ENCODE results near the gene PIGU.

- TF ChIP-seq CTCF (conservative IDR thresholded peaks at IDR 0.05) (no peak), EZH2 (IDR thresholded peaks at IDR 0.05; ENCODE audit: low read depth) (no peak)
These were observed 103.2 kb downstream of the PIGU start for GRCh38 chr20:34573541-34574300.
